SU-DHL-6 (cell line): Measurements from ENCODE around the gene CFAP20DC.

Experiments
- H2AFZ ChIP-seq: fragments of 200-600 bp; sonication (generic); 2 replicates; pipeline ENCODE4 v1.6.1; 2014; ENCODE audit warnings: low read depth, mild to moderate bottlenecking, moderate library complexity, mixed read lengths, antibody characterized with exemption, low read length; ENCODE audit not compliant: severe bottlenecking
- H3F3A ChIP-seq: fragments of 200-600 bp; shearing (Covaris generic); 2 replicates; pipeline ENCODE4 v1.6.0; 2016; ENCODE audit warnings: antibody characterized with exemption, mild to moderate bottlenecking; ENCODE audit not compliant: insufficient read depth
- H3K27ac ChIP-seq: fragments of 200-600 bp; sonication (generic); 2 replicates; pipeline ENCODE4 v1.5.1; 2016; ENCODE audit warnings: low read depth, mild to moderate bottlenecking, low read length, moderate library complexity, mixed read lengths
- H3K27me3 ChIP-seq: fragments of 200-600 bp; sonication (generic), shearing (Covaris generic); 2 replicates; pipeline ENCODE4 v1.6.0; 2014; ENCODE audit warnings: mild to moderate bottlenecking, low read length
- H3K36me3 ChIP-seq: fragments of 200-600 bp; sonication (generic); 2 replicates; pipeline ENCODE4 v1.6.1; 2014; ENCODE audit warnings: mild to moderate bottlenecking, low read length, mixed read lengths
- H3K4me2 ChIP-seq: fragments of 300-600, 200-600 bp; shearing (Covaris generic), sonication (generic); 2 replicates; pipeline ENCODE4 v1.6.0; 2014; ENCODE audit warnings: low read length, low read depth, mild to moderate bottlenecking; ENCODE audit not compliant: poor library complexity, severe bottlenecking
- H3K4me3 ChIP-seq: fragments of 200-600 bp; sonication (generic); 2 replicates; pipeline ENCODE4 v1.5.1; 2014; ENCODE audit warnings: antibody characterized with exemption, low read length, mild to moderate bottlenecking, mixed read lengths; ENCODE audit not compliant: insufficient read depth, poor library complexity, severe bottlenecking
- H3K79me2 ChIP-seq: fragments of 200-600 bp; sonication (generic); 2 replicates; pipeline ENCODE4 v1.6.1; 2014; ENCODE audit warnings: mild to moderate bottlenecking, low read length, moderate library complexity; ENCODE audit not compliant: insufficient read depth
- H3K9ac ChIP-seq: fragments of 200-600 bp; sonication (generic); 2 replicates; pipeline ENCODE4 v1.7.0; 2014; ENCODE audit warnings: mild to moderate bottlenecking, low read length
- H3K9me2 ChIP-seq: fragments of 200-600 bp; sonication (generic); replicated peaks from 2 replicates; pipeline ENCODE4 v1.6.1; 2014; ENCODE audit warnings: low read length; ENCODE audit not compliant: insufficient read depth
- H3K9me3 ChIP-seq: fragments of 200-600 bp; sonication (generic); 2 replicates; pipeline ENCODE4 v1.6.1; 2014; ENCODE audit warnings: low read length, mixed read lengths; ENCODE audit not compliant: insufficient read depth
- H4K20me1 ChIP-seq: fragments of 200-600 bp; sonication (generic); 2 replicates; pipeline ENCODE4 v1.6.1; 2014; ENCODE audit warnings: low read depth, mild to moderate bottlenecking, antibody characterized with exemption, low read length, moderate library complexity, mixed read lengths
- CTCF ChIP-seq: fragments of 200-600 bp; sonication (generic); IDR thresholded peaks from one replicate; pipeline ENCODE4 v1.5.1; 2017; ENCODE audit warnings: antibody characterized with exemption, mild to moderate bottlenecking, low read length, moderate library complexity; ENCODE audit not compliant: insufficient read depth, poor library complexity, severe bottlenecking
- EZH2phosphoT487 ChIP-seq: fragments of 200-600 bp; sonication (generic), shearing (Covaris generic); conservative IDR thresholded peaks from 2 replicates; pipeline ENCODE4 v1.6.1; 2018; ENCODE audit warnings: mild to moderate bottlenecking, antibody characterized with exemption, low read length, moderate library complexity, mixed read lengths

CFAP20DC gene

GRCh38 chr3:58748024-58748423 lies 301.8 kb downstream of the CFAP20DC start:
- Histone ChIP-seq H3K36me3 (no peaks in the 10 kb centered on the region), H4K20me1 (no peaks in the 10 kb centered on the region), H3K79me2 (no peaks in the 10 kb centered on the region), H3K27me3 (no peaks in the 10 kb centered on the region), H3K9me2 (no peaks in the 10 kb centered on the region), H3K4me2 (no peak overlapping the region), H2AFZ (no peak overlapping the region), H3F3A (no peaks in the 10 kb centered on the region), H3K27ac (no peak overlapping the region), H3K4me3 (no peak overlapping the region), H3K9ac (no peak overlapping the region), H3K9me3 (no peaks in the 10 kb centered on the region)
- TF ChIP-seq EZH2phosphoT487 = no peak

GRCh38 chr3:58746758-58747157 lies 303.1 kb downstream of the CFAP20DC start:
- Histone ChIP-seq H4K20me1 (no peaks in the 10 kb centered on the region), H3K27me3 (no peaks in the 10 kb centered on the region), H3K79me2 (no peaks in the 10 kb centered on the region), H3K27ac (no peak overlapping the region), H3K9ac (no peak overlapping the region), H2AFZ (no peak overlapping the region), H3K9me2 (no peaks in the 10 kb centered on the region), H3F3A (no peaks in the 10 kb centered on the region), H3K4me2 (no peak overlapping the region), H3K4me3 (no peak overlapping the region), H3K36me3 (no peaks in the 10 kb centered on the region), H3K9me3 (no peaks in the 10 kb centered on the region)
- TF ChIP-seq EZH2phosphoT487 = no peak
- TF ChIP-seq CTCF = no peak

GRCh38 chr3:58743296-58743695 lies 306.5 kb downstream of the CFAP20DC start:
- Histone ChIP-seq H4K20me1 (no peaks in the 10 kb centered on the region), H3K79me2 (no peaks in the 10 kb centered on the region), H3K27me3 (no peaks in the 10 kb centered on the region), H3K9ac (no peak overlapping the region), H3K27ac (no peak overlapping the region), H3K9me2 (no peaks in the 10 kb centered on the region), H3F3A (no peaks in the 10 kb centered on the region), H3K4me3 (no peak overlapping the region), H3K36me3 (no peaks in the 10 kb centered on the region), H3K9me3 (no peaks in the 10 kb centered on the region), H3K4me2 (no peak overlapping the region), H2AFZ (no peak overlapping the region)
- TF ChIP-seq EZH2phosphoT487 (no peak), CTCF (no peak)

GRCh38 chr3:58742239-58742638 lies 307.6 kb downstream of the CFAP20DC start:
- TF ChIP-seq EZH2phosphoT487 = no peak
- TF ChIP-seq CTCF = no peak
- Histone ChIP-seq H3K4me3 (no peak overlapping the region), H3K9me2 (no peaks in the 10 kb centered on the region), H3K27me3 (no peaks in the 10 kb centered on the region), H3K36me3 (no peaks in the 10 kb centered on the region), H3K4me2 (no peak overlapping the region), H4K20me1 (no peaks in the 10 kb centered on the region), H2AFZ (no peak overlapping the region), H3F3A (no peaks in the 10 kb centered on the region), H3K79me2 (no peaks in the 10 kb centered on the region), H3K9ac (no peak overlapping the region), H3K27ac (no peak overlapping the region), H3K9me3 (no peaks in the 10 kb centered on the region)
